Measurements from ENCODE around the gene AVL9. TPM values are rescaled to one million over a fixed set of nuclear protein-coding genes. Genes with fewer than 3 reads are reported as not detected.

Gene AVL9
- total RNA-seq, 1 donor from 2014 or later = 36.8 TPM

GRCh38 chr7:32472015-32472414 is 23.3 kb upstream of the AVL9 start:
- no peak for TF ChIP-seq CTCF (IDR thresholded peaks at IDR 0.05; ENCODE audit: unreplicated experiment)
- Mint-ChIP-seq H3K4me3 (no peak overlapping the region), H3K9me3 (no peaks in the 10 kb centered on the region), H3K27ac (no peak overlapping the region), H3K36me3 (no peaks in the 10 kb centered on the region), H3K4me1 (peaks cover 15% of the 10 kb centered on the region), H3K27me3 (ENCODE audit: low read depth) (no peaks in the 10 kb centered on the region)
- DNase-seq (ENCODE audit: low spot score in 2 of 2, unreplicated experiment in 2 of 2) = no peak

GRCh38 chr7:32474008-32474407 is 21.3 kb upstream of the AVL9 start:
- Mint-ChIP-seq H3K9me3 (no peaks in the 10 kb centered on the region), H3K27me3 (ENCODE audit: low read depth) (no peaks in the 10 kb centered on the region), H3K36me3 (no peaks in the 10 kb centered on the region), H3K4me1 (peaks cover 15% of the 10 kb centered on the region), H3K4me3 (no peak overlapping the region), H3K27ac (no peak overlapping the region)
- no peak for TF ChIP-seq CTCF (IDR thresholded peaks at IDR 0.05; ENCODE audit: unreplicated experiment)
- no peak for DNase-seq (ENCODE audit: low spot score in 2 of 2, unreplicated experiment in 2 of 2)

GRCh38 chr7:32476816-32477648 is 18.3 kb upstream of the AVL9 start:
- Mint-ChIP-seq H3K4me3 (no peak overlapping the region), H3K9me3 (no peaks in the 10 kb centered on the region), H3K36me3 (no peaks in the 10 kb centered on the region), H3K27ac (no peak overlapping the region), H3K4me1 (peaks cover 18% of the 10 kb centered on the region), H3K27me3 (ENCODE audit: low read depth) (no peaks in the 10 kb centered on the region)
- DNase-seq (ENCODE audit: low spot score in 2 of 2, unreplicated experiment in 2 of 2) = no peak
- no peak for TF ChIP-seq CTCF (IDR thresholded peaks at IDR 0.05; ENCODE audit: unreplicated experiment)

- no peak for DNase-seq (ENCODE audit: low spot score in 2 of 2, unreplicated experiment in 2 of 2)
- no peak overlapping the region for H3K4me3 Mint-ChIP-seq
- H3K27me3 Mint-ChIP-seq (ENCODE audit: low read depth) = no peaks in the 10 kb centered on the region
- H3K36me3 Mint-ChIP-seq = no peaks in the 10 kb centered on the region
- TF ChIP-seq CTCF (IDR thresholded peaks at IDR 0.05; ENCODE audit: unreplicated experiment) = no peak
- H3K27ac Mint-ChIP-seq = no peak overlapping the region
- no peaks in the 10 kb centered on the region for H3K9me3 Mint-ChIP-seq
- H3K4me1 Mint-ChIP-seq = peaks cover 18% of the 10 kb centered on the region
These were observed 17.7 kb upstream of the AVL9 start for GRCh38 chr7:32477649-32477980.

- H3K4me1 Mint-ChIP-seq = peaks cover 11% of the 10 kb centered on the region
- no peak overlapping the region for H3K4me3 Mint-ChIP-seq
- H3K36me3 Mint-ChIP-seq = no peaks in the 10 kb centered on the region
- H3K27me3 Mint-ChIP-seq (ENCODE audit: low read depth) = no peaks in the 10 kb centered on the region
- TF ChIP-seq CTCF (IDR thresholded peaks at IDR 0.05; ENCODE audit: unreplicated experiment) = peak; percentile 58
- DNase-seq (ENCODE audit: low spot score in 2 of 2, unreplicated experiment in 2 of 2) = no peak
- no peaks in the 10 kb centered on the region for H3K9me3 Mint-ChIP-seq
- no peak overlapping the region for H3K27ac Mint-ChIP-seq
These were observed 15.6 kb upstream of the AVL9 start for GRCh38 chr7:32479574-32480200.
